ENCODE data around the gene SLC39A10. TPM values are rescaled to one million over a fixed set of nuclear protein-coding genes. Genes with fewer than 3 reads are reported as not detected.
"Not testable (repeated sequence)": the region's sequence is repeated elsewhere in the genome, so short reads cannot be mapped to it uniquely, and the experiment has no call there.

SLC39A10 gene
- total RNA-seq, 1 experiment from 2014 or later: 167 TPM

- no peak overlapping the region for H3K4me3 Mint-ChIP-seq
- DNase-seq (ENCODE audit: low spot score) (no peak), ATAC-seq (peak; percentile 26)
- peaks cover 38% of the 10 kb centered on the region for H3K4me1 Mint-ChIP-seq
- no peaks in the 10 kb centered on the region for H3K36me3 Mint-ChIP-seq
- peak overlapping the region; percentile 78 for H3K27ac Mint-ChIP-seq
- no peak for TF ChIP-seq EMX1 (CRISPR knock-in tag; IDR thresholded peaks at IDR 0.05)
- no peak for TF ChIP-seq NR1H2 (CRISPR knock-in tag; IDR thresholded peaks at IDR 0.05)
- no peak for TF ChIP-seq ZNF671 (CRISPR knock-in tag; IDR thresholded peaks at IDR 0.05)
- no peak for TF ChIP-seq SP1 (CRISPR knock-in tag; conservative IDR thresholded peaks at IDR 0.05)
- no peak for TF ChIP-seq ZBTB43 (CRISPR knock-in tag; IDR thresholded peaks at IDR 0.05)
- TF ChIP-seq TEAD4 (CRISPR knock-in tag; IDR thresholded peaks at IDR 0.05): no peak
- no peak for TF ChIP-seq NFYB (CRISPR knock-in tag; conservative IDR thresholded peaks at IDR 0.05; ENCODE audit: low read depth)
- TF ChIP-seq MLX (CRISPR knock-in tag; IDR thresholded peaks at IDR 0.05): no peak
- TF ChIP-seq ATF6 (CRISPR knock-in tag; IDR thresholded peaks at IDR 0.05): no peak
- TF ChIP-seq ZNF281 (CRISPR knock-in tag; IDR thresholded peaks at IDR 0.05): no peak
- TF ChIP-seq GTF2I (CRISPR knock-in tag; conservative IDR thresholded peaks at IDR 0.05): no peak
- TF ChIP-seq OVOL2 (CRISPR knock-in tag; IDR thresholded peaks at IDR 0.05; ENCODE audit: borderline replicate concordance): no peak
- H3K9me3 Mint-ChIP-seq: no peaks in the 10 kb centered on the region
- CTCF ChIA-PET: interaction anchor here (1.0 to 1.5 kb wide), 2 partner anchors 13 to 71 kb away, joined by 3 to 6 read pairs; no protein-coding TSS in a partner anchor
- H3K27me3 Mint-ChIP-seq (ENCODE audit: low read depth): no peaks in the 10 kb centered on the region; the same call in 1 of the 2 replicates
- POLR2A ChIA-PET: interaction anchor here (2.1 kb wide), 1 partner anchor 9 kb away, joined by 10 read pairs; the partner anchor contains the start of gene SLC39A10
Measured at GRCh38 chr2:195647302-195647701, 9.7 kb upstream of the SLC39A10 start.

GRCh38 chr2:195648370-195648769 is 8.7 kb upstream of the SLC39A10 start:
- DNase-seq (ENCODE audit: low spot score); H3K4me3 Mint-ChIP-seq; H3K27ac Mint-ChIP-seq; CTCF ChIA-PET; ATAC-seq; H3K27me3 Mint-ChIP-seq (ENCODE audit: low read depth); H3K9me3 Mint-ChIP-seq; POLR2A ChIA-PET; H3K36me3 Mint-ChIP-seq: not testable (repeated sequence)
- peaks cover 32% of the 10 kb centered on the region for H3K4me1 Mint-ChIP-seq
- TF ChIP-seq ZNF121 (CRISPR knock-in tag; IDR thresholded peaks at IDR 0.05): peak; percentile 68; the same call in 1 of the 2 replicates

- no peak for DNase-seq (ENCODE audit: low spot score)
- no peak for ATAC-seq
- CTCF ChIA-PET: no interaction called here
- Mint-ChIP-seq H3K4me3 (no peak overlapping the region), H3K27ac (no peak overlapping the region), H3K4me1 (peaks cover 32% of the 10 kb centered on the region), H3K9me3 (no peaks in the 10 kb centered on the region), H3K27me3 (ENCODE audit: low read depth) (no peaks in the 10 kb centered on the region; the same call in 1 of the 2 replicates), H3K36me3 (no peaks in the 10 kb centered on the region)
- POLR2A ChIA-PET: no interaction called here
- TF ChIP-seq ZNF121 (CRISPR knock-in tag; IDR thresholded peaks at IDR 0.05): no peak
- TF ChIP-seq PRDM15 (CRISPR knock-in tag; IDR thresholded peaks at IDR 0.05): no peak
Measured at GRCh38 chr2:195648787-195649186, 8.2 kb upstream of the SLC39A10 start.
